ENCODE measurements around the gene TMEM119. TPM values are rescaled to one million over a fixed set of nuclear protein-coding genes. Genes with fewer than 3 reads are reported as not detected.

Gene TMEM119
- total and polyA plus RNA-seq, 9 of the 15 experiments (the other 6 are each of a cell fraction or from before 2014, with no cell fraction given): 0.18 TPM; not detected in 8

- no peak for TF ChIP-seq ZNF318 (IDR thresholded peaks at IDR 0.05; ENCODE audit: borderline replicate concordance in 1 of 2, low read depth in 1 of 2)
- TF ChIP-seq HCFC1 (IDR thresholded peaks at IDR 0.05; ENCODE audit: low read depth, low read length): peak; percentile 88
- no peak for TF ChIP-seq ZNF780A (CRISPR knock-in tag; IDR thresholded peaks at IDR 0.05)
- 0 out of 4 replicates have a peak, but pooled peaks of 1 of the 2 experiments have one; percentile 23 for TF ChIP-seq SRF (CRISPR knock-in tag; IDR thresholded peaks at IDR 0.05)
- no peak for TF ChIP-seq SREBF1 (IDR thresholded peaks at IDR 0.05; ENCODE audit: borderline replicate concordance, low read depth, low read length)
- peak; percentile 52; the same call in 1 of the 2 replicates for TF ChIP-seq PREB (CRISPR knock-in tag; IDR thresholded peaks at IDR 0.05)
- no peak for TF ChIP-seq ZNF232 (CRISPR knock-in tag; IDR thresholded peaks at IDR 0.05)
- TF ChIP-seq ZNF3 (CRISPR knock-in tag; IDR thresholded peaks at IDR 0.05): no peak
- no peak for TF ChIP-seq ZSCAN32 (CRISPR knock-in tag; IDR thresholded peaks at IDR 0.05)
- TF ChIP-seq ZNF431 (CRISPR knock-in tag; IDR thresholded peaks at IDR 0.05): peak; percentile 39; the same call in 1 of the 2 replicates
- TF ChIP-seq ELF2 (CRISPR knock-in tag; IDR thresholded peaks at IDR 0.05): peak; percentile 92
- TF ChIP-seq IRF1 (CRISPR knock-in tag; IDR thresholded peaks at IDR 0.05; ENCODE audit: borderline replicate concordance): no peak
- TF ChIP-seq TRIM25 (IDR thresholded peaks at IDR 0.05; ENCODE audit: borderline replicate concordance): no peak
These were observed 36.8 kb downstream of the TMEM119 start, which contains the start of gene SART3 (continued) for GRCh38 chr12:108560752-108561719.
